GM10266 (cell line): ENCODE measurements around the gene RAB3GAP2.

Source experiments
- DNase-seq: peaks from one replicate; pipeline ENCODE4 v3.0.0; 2012; ENCODE audit errors: extremely low spot score
- TF ChIP-seq, protein P1 (sequence below): IDR thresholded peaks from 2 replicates; pipeline ENCODE4 v1.5.1; 2012; ENCODE audit warnings: mild to moderate bottlenecking, low read depth; ENCODE audit not compliant: control insufficient read depth, insufficient read depth; ENCODE audit errors: missing control alignments

RAB3GAP2 gene

DNA sequence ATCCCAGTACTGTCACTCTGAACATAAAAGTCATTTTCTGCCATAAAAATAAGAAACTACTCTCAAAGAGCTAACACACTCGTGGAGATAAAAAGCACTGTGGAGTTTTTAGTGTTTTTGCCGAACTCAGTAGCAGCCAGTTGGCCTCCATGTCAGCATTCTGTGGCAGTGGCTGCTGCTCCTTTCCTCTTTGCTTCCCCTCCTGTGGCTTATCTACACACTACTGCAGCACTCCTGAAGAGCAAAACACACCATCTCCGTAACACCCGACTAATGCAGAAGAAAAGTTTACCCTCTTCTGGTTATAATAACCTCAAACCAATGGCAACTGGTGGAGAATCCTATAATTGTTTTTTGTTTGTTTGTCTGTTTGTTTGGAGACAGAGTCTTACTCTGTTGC, 44.9 kb downstream of the RAB3GAP2 start:
- no peak for DNase-seq
- TF ChIP-seq, protein P1, sequence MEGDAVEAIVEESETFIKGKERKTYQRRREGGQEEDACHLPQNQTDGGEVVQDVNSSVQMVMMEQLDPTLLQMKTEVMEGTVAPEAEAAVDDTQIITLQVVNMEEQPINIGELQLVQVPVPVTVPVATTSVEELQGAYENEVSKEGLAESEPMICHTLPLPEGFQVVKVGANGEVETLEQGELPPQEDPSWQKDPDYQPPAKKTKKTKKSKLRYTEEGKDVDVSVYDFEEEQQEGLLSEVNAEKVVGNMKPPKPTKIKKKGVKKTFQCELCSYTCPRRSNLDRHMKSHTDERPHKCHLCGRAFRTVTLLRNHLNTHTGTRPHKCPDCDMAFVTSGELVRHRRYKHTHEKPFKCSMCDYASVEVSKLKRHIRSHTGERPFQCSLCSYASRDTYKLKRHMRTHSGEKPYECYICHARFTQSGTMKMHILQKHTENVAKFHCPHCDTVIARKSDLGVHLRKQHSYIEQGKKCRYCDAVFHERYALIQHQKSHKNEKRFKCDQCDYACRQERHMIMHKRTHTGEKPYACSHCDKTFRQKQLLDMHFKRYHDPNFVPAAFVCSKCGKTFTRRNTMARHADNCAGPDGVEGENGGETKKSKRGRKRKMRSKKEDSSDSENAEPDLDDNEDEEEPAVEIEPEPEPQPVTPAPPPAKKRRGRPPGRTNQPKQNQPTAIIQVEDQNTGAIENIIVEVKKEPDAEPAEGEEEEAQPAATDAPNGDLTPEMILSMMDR, result no peak

DNA sequence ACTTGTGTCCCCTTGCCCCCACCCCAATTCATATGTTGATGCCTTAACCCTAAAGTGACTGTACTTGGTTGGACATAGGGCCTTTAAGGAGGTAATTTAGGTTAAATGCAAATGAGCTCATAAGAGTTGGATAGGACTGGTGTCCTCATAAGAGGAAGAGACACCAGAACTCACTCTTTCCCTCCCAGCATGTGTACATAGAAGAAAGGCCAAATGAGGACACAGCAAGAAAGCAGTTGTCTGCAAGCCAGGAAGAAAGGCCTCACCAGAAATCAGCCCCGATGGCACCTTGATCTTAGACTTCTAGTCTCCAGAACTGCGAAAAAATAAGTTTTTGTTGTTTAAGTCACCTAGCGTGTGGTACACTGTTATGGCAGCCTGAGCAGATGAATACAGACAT, 45.5 kb downstream of the RAB3GAP2 start:
- DNase-seq, result no peak
- TF ChIP-seq, protein P1, result no peak

DNA sequence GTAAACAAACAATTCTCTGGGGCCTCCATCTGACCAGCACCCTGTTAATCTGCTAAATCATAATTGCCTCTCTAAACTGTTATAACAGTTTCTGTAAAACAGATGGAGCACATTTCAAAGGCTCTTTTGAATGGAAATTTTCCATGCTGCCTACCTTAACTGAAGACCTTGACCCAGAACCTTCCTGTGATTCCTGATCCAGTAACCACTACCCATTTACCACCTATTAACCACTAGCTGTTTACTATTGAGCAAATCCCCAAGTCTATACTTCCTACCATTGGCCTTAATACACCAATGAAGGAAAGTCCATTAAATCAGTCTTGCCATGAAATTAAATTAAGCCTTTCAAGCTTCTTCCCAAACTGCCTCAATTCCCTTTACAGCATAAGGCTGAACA, 46.3 kb downstream of the RAB3GAP2 start:
- no peak for DNase-seq
- TF ChIP-seq, protein P1, result no peak

DNA sequence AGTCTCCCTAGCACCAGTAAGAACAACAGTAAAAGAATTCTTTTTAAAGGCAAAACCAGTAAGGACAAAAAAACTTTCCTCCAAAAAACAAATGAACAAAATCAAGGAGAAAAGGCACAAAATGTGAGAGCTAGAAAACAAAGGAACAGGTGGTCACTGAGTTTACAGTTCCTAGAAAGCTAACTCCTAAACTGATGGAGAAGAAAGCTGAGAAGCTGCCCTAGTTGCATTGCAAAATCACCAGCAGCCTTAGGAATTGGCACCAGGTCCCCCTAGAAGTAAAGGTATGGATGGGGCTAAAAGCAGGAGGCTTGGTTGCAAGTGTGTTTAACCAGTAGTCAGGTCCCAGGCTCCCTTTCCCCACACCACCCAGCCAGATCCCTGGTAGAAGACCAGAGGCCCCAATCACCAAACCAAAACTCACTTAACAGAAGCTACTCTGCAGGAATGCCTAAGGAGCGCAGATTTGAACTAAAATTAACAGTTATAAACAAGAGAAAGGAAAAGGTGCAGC, 47.6 kb downstream of the RAB3GAP2 start:
- TF ChIP-seq, protein P1, result no peak
- no peak for DNase-seq

DNA sequence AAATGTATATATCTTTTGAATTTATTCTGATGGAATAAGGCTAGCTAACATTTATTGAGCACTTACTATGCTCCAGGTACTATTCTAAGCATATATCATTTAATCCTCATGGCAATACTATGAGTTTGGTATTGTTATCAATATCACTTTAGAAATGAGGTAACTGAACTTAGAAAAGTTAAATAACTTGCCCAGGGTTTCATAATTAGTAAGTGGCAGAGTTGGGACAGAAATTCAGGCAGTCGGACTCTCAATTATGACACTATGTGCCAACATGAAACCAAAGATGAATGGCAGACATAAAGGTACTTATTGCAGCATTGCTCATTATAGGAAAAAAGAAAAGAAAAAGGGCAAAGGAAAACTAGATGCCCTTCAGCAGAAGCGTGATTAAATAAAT, 48.2 kb downstream of the RAB3GAP2 start:
- TF ChIP-seq, protein P1, result no peak
- DNase-seq, result no peak

DNA sequence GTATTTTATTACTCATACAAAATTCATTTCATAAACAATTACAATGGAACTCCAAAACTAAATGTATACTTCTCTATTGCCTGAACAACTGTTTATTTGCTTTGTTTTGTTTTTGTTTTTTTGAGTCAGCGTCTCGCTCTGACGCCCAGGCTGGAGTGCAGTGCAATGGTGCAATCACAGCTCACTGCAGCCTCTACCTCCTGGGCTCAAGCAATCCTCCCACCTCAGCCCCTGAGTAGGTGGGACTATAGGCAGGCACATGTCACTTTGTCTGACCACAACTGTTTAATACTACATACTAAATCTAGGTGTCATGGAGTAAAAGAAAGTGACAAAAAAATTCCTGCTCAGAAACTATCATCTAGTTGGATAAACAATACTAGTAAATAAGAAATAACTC, 49.3 kb downstream of the RAB3GAP2 start:
- TF ChIP-seq, protein P1, result no peak
- no peak for DNase-seq

DNA sequence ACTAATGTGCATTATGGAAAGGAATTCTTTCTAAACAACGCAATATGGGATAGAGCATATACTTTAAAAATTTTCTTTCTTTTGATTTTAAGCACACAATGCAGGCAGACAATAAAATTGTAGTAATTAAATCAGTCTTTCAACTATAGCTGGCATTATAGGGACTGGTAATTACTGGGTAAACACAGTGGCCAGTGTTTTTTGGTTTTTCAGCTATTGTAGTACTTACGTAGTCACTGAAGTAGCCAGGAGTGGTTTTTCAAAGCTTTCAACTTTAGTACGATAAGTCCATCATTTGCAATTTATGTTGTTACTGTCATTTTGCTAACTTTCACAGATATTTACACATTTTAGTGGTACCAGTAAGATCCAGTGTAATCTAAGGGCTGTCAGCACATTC, 50.6 kb downstream of the RAB3GAP2 start:
- TF ChIP-seq, protein P1, result no peak
- no peak for DNase-seq
